Activated effector memory CD4-positive, alpha-beta T cell treated with Interleukin-2 at 50 U/mL for 16 hours (primary cell): ENCODE results near the gene TSPAN9.

Source experiments
- DNase-seq: peaks from one replicate; pipeline ENCODE4 v3.0.0-alpha.2; 2020

Gene TSPAN9

GRCh38 chr12:3233797-3234196 is 156.6 kb downstream of the TSPAN9 start:
- DNase-seq: no peak

- no peak for DNase-seq
Measured at GRCh38 chr12:3236345-3237187, 159.4 kb downstream of the TSPAN9 start.

- no peak for DNase-seq
Measured at GRCh38 chr12:3238196-3238595, 161.0 kb downstream of the TSPAN9 start.

- DNase-seq: no peak
Measured at GRCh38 chr12:3241621-3242020, 164.4 kb downstream of the TSPAN9 start.

- no peak for DNase-seq
Measured at GRCh38 chr12:3242199-3242863, 165.2 kb downstream of the TSPAN9 start.

GRCh38 chr12:3243376-3244084 is 166.4 kb downstream of the TSPAN9 start:
- no peak for DNase-seq

- DNase-seq: no peak
Measured at GRCh38 chr12:3244219-3244750, 167.1 kb downstream of the TSPAN9 start.

- no peak for DNase-seq
Measured at GRCh38 chr12:3246253-3246652, 169.1 kb downstream of the TSPAN9 start.

- no peak for DNase-seq
Measured at GRCh38 chr12:3247077-3247476, 169.9 kb downstream of the TSPAN9 start.

- DNase-seq: no peak
Measured at GRCh38 chr12:3247629-3248161, 170.5 kb downstream of the TSPAN9 start.

GRCh38 chr12:3249081-3249800 is 172.1 kb downstream of the TSPAN9 start:
- DNase-seq: no peak

GRCh38 chr12:3250034-3250433 is 172.9 kb downstream of the TSPAN9 start:
- DNase-seq: no peak

- DNase-seq: no peak
Measured at GRCh38 chr12:3250576-3250975, 173.4 kb downstream of the TSPAN9 start.

GRCh38 chr12:3251067-3251466 is 173.9 kb downstream of the TSPAN9 start:
- DNase-seq: no peak

GRCh38 chr12:3251691-3252090 is 174.5 kb downstream of the TSPAN9 start:
- DNase-seq: no peak

- no peak for DNase-seq
Measured at GRCh38 chr12:3252450-3252891, 175.3 kb downstream of the TSPAN9 start.

- DNase-seq: no peak
Measured at GRCh38 chr12:3253682-3254275, 176.6 kb downstream of the TSPAN9 start.

- DNase-seq: no peak
Measured at GRCh38 chr12:3255057-3255456, 177.9 kb downstream of the TSPAN9 start.

GRCh38 chr12:3256103-3256631 is 179.0 kb downstream of the TSPAN9 start:
- DNase-seq: no peak

GRCh38 chr12:3257411-3257810 is 180.2 kb downstream of the TSPAN9 start:
- no peak for DNase-seq

- no peak for DNase-seq
Measured at GRCh38 chr12:3259973-3260372, 182.8 kb downstream of the TSPAN9 start.
